ENCODE results near the gene OTULIN. TPM values are rescaled to one million over a fixed set of nuclear protein-coding genes. Genes with fewer than 3 reads are reported as not detected.

Gene OTULIN
- total and polyA plus RNA-seq, 2 experiments from 2014 or later, result 24.3 to 43.9 TPM

GRCh38 chr5:14730466-14730865 lies 65.9 kb downstream of the OTULIN start:
- Mint-ChIP-seq H3K9me3 (no peaks in the 10 kb centered on the region), H3K36me3 (ENCODE audit: low read depth) (no peaks in the 10 kb centered on the region; the same call in 2 of the 3 replicates), H3K27me3 (ENCODE audit: insufficient read depth, low read depth, poor library complexity) (peaks cover 16% of the 10 kb centered on the region), H3K4me3 (no peak overlapping the region), H3K27ac (no peak overlapping the region), H3K4me1 (peaks cover 38% of the 10 kb centered on the region)
- Histone ChIP-seq H4K20me1 (replicated peaks; ENCODE audit: insufficient read depth) (no peaks in the 10 kb centered on the region), H3K4me3 (no peak overlapping the region), H2AFZ (no peak overlapping the region), H3K27ac (ENCODE audit: low read depth) (no peak overlapping the region), H3K36me3 (ENCODE audit: insufficient read depth) (no peaks in the 10 kb centered on the region), H3K4me1 (ENCODE audit: insufficient read depth) (peaks cover 18% of the 10 kb centered on the region), H3K9me2 (ENCODE audit: insufficient read depth) (no peaks in the 10 kb centered on the region), H3K79me2 (replicated peaks; ENCODE audit: insufficient read depth) (no peaks in the 10 kb centered on the region), H3K4me2 (no peak overlapping the region), H3K27me3 (ENCODE audit: insufficient read depth) (no peaks in the 10 kb centered on the region), H3F3A (replicated peaks; ENCODE audit: low read depth) (no peaks in the 10 kb centered on the region)
- ATAC-seq (no peak), DNase-seq (ENCODE audit: low spot score) (no peak)
- TF ChIP-seq ZNF331 (CRISPR knock-in tag; IDR thresholded peaks at IDR 0.05; ENCODE audit: low read depth) (no peak), EZH2 (IDR thresholded peaks at IDR 0.05; ENCODE audit: low read depth, unreplicated experiment) (no peak), STAT1 (IDR thresholded peaks at IDR 0.05; ENCODE audit: unreplicated experiment) (no peak), ZNF462 (CRISPR knock-in tag; IDR thresholded peaks at IDR 0.05) (no peak), CREB1 (CRISPR knock-in tag; IDR thresholded peaks at IDR 0.05; ENCODE audit: low read depth) (no peak), JUNB (IDR thresholded peaks at IDR 0.05; ENCODE audit: unreplicated experiment) (no peak), EZH2phosphoT487 (IDR thresholded peaks at IDR 0.05; ENCODE audit: unreplicated experiment) (no peak)
- TF ChIP-seq, protein P1, sequence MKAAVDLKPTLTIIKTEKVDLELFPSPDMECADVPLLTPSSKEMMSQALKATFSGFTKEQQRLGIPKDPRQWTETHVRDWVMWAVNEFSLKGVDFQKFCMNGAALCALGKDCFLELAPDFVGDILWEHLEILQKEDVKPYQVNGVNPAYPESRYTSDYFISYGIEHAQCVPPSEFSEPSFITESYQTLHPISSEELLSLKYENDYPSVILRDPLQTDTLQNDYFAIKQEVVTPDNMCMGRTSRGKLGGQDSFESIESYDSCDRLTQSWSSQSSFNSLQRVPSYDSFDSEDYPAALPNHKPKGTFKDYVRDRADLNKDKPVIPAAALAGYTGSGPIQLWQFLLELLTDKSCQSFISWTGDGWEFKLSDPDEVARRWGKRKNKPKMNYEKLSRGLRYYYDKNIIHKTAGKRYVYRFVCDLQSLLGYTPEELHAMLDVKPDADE (IDR thresholded peaks at IDR 0.05), result no peak
- TF ChIP-seq, protein P2, sequence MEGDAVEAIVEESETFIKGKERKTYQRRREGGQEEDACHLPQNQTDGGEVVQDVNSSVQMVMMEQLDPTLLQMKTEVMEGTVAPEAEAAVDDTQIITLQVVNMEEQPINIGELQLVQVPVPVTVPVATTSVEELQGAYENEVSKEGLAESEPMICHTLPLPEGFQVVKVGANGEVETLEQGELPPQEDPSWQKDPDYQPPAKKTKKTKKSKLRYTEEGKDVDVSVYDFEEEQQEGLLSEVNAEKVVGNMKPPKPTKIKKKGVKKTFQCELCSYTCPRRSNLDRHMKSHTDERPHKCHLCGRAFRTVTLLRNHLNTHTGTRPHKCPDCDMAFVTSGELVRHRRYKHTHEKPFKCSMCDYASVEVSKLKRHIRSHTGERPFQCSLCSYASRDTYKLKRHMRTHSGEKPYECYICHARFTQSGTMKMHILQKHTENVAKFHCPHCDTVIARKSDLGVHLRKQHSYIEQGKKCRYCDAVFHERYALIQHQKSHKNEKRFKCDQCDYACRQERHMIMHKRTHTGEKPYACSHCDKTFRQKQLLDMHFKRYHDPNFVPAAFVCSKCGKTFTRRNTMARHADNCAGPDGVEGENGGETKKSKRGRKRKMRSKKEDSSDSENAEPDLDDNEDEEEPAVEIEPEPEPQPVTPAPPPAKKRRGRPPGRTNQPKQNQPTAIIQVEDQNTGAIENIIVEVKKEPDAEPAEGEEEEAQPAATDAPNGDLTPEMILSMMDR (conservative IDR thresholded peaks at IDR 0.05; ENCODE audit: low read depth in 2 of 2), result no peak

Measured in GM23338 (cell line).